Measurements from ENCODE around the gene INPP5E.
"Not testable (repeated sequence)": the region's sequence is repeated elsewhere in the genome, so short reads cannot be mapped to it uniquely, and the experiment has no call there.

INPP5E gene

GRCh38 chr9:136405904-136406303 lies 33.7 kb downstream of the INPP5E start:
- DNase-seq (ENCODE audit: low read depth in 2 of 2), result not testable (repeated sequence)

GRCh38 chr9:136405481-136405880 lies 34.2 kb downstream of the INPP5E start:
- DNase-seq (ENCODE audit: low read depth in 2 of 2), result no peak

GRCh38 chr9:136404801-136405136 lies 34.9 kb downstream of the INPP5E start:
- no peak for DNase-seq (ENCODE audit: low read depth in 2 of 2)

- DNase-seq (ENCODE audit: low read depth in 2 of 2), result peak in 1 of 2 donors; percentile 44
These were observed 35.5 kb downstream of the INPP5E start for GRCh38 chr9:136403915-136404800.

- DNase-seq (ENCODE audit: low read depth in 2 of 2), result peak in 1 of 2 donors; percentile 68
These were observed 36.1 kb downstream of the INPP5E start for GRCh38 chr9:136403538-136403914.

- no peak for DNase-seq (ENCODE audit: low read depth in 2 of 2)
These were observed 37.6 kb downstream of the INPP5E start for GRCh38 chr9:136402067-136402466.

GRCh38 chr9:136401173-136401922 lies 38.3 kb downstream of the INPP5E start:
- no peak for DNase-seq (ENCODE audit: low read depth in 2 of 2)

- DNase-seq (ENCODE audit: low read depth in 2 of 2), result peak; percentile 82
These were observed 39.4 kb downstream of the INPP5E start, which contains the start of gene SNAPC4 for GRCh38 chr9:136400038-136400834. SNAPC4 (minus strand) TSS chr9:136400170; CDS start chr9:136398428, 1,742 bp downstream.

- no peak for DNase-seq (ENCODE audit: low read depth in 2 of 2)
These were observed 40.2 kb downstream of the INPP5E start for GRCh38 chr9:136399176-136400037.

GRCh38 chr9:136398286-136398685 lies 41.4 kb downstream of the INPP5E start:
- no peak for DNase-seq (ENCODE audit: low read depth in 2 of 2)

GRCh38 chr9:136397643-136398042 lies 42.0 kb downstream of the INPP5E start:
- no peak for DNase-seq (ENCODE audit: low read depth in 2 of 2)

- DNase-seq (ENCODE audit: low read depth in 2 of 2), result no peak
These were observed 43.5 kb downstream of the INPP5E start for GRCh38 chr9:136396219-136396515.

GRCh38 chr9:136395345-136396218 lies 44.1 kb downstream of the INPP5E start:
- DNase-seq (ENCODE audit: low read depth in 2 of 2), result no peak

GRCh38 chr9:136395020-136395340 lies 44.7 kb downstream of the INPP5E start:
- no peak for DNase-seq (ENCODE audit: low read depth in 2 of 2)

GRCh38 chr9:136394312-136395019 lies 45.2 kb downstream of the INPP5E start:
- no peak for DNase-seq (ENCODE audit: low read depth in 2 of 2)

GRCh38 chr9:136393531-136393930 lies 46.1 kb downstream of the INPP5E start:
- DNase-seq (ENCODE audit: low read depth in 2 of 2), result no peak

GRCh38 chr9:136392538-136393449 lies 46.9 kb downstream of the INPP5E start:
- no peak for DNase-seq (ENCODE audit: low read depth in 2 of 2)

GRCh38 chr9:136391737-136392537 lies 47.7 kb downstream of the INPP5E start:
- no peak for DNase-seq (ENCODE audit: low read depth in 2 of 2)

All from stimulated activated CD4-positive, alpha-beta T cell treated with anti-CD3 and anti-CD28 coated beads, Interleukin-4, amount 100 ng/mL, for 48 hours (primary cell).